ENCODE measurements around the gene SHLD3. TPM values are rescaled to one million over a fixed set of nuclear protein-coding genes. Genes with fewer than 3 reads are reported as not detected.
"Not testable (repeated sequence)": the region's sequence is repeated elsewhere in the genome, so short reads cannot be mapped to it uniquely, and the experiment has no call there.

Gene SHLD3
- total RNA-seq, 1 donor from 2014 or later: not detected

DNA sequence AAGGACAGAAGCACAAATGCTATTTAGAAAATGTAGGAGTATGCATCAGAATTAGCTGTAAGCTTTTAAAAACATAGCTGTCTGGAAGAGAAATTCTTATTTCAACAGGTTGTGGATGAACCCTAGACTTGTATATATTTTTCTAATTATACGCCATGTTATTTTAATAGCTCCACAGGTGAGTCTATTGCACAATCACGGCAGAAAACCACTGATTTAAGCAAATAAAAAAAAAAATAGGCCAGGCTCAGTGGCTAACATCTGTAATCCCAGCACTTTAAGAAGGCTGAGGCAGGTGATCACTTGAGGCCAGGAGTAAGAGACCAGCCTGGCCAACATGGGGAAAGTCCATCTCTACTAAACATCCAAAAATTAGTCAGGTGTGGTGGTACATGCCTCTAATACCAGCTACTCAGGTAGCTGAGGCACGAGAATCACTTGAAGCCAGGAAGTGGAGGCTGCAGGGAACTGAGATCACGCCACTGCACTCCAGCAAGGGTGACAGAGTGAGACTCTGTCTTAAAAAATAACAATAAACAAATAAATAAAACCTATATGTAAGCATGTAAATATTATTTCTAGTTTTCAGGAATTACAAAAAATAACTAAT is 12.4 kb upstream of the SHLD3 start:
- Histone ChIP-seq H3K4me1 (no peaks in the 10 kb centered on the region), H3K36me3 (peaks cover 43 to 72% of the 10 kb centered on the region in 2 donors), H3K27me3 (no peaks in the 10 kb centered on the region), H3K9me3 (no peaks in the 10 kb centered on the region), H3K27ac (no peak overlapping the region), H3K4me3 (no peak overlapping the region)
- intact Hi-C loops (cut with DNase I): no loop called here
- TF ChIP-seq, protein P1, sequence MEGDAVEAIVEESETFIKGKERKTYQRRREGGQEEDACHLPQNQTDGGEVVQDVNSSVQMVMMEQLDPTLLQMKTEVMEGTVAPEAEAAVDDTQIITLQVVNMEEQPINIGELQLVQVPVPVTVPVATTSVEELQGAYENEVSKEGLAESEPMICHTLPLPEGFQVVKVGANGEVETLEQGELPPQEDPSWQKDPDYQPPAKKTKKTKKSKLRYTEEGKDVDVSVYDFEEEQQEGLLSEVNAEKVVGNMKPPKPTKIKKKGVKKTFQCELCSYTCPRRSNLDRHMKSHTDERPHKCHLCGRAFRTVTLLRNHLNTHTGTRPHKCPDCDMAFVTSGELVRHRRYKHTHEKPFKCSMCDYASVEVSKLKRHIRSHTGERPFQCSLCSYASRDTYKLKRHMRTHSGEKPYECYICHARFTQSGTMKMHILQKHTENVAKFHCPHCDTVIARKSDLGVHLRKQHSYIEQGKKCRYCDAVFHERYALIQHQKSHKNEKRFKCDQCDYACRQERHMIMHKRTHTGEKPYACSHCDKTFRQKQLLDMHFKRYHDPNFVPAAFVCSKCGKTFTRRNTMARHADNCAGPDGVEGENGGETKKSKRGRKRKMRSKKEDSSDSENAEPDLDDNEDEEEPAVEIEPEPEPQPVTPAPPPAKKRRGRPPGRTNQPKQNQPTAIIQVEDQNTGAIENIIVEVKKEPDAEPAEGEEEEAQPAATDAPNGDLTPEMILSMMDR (IDR thresholded peaks at IDR 0.05): no peak
- no peak for DNase-seq (ENCODE audit: low spot score in 2 of 2)

DNA sequence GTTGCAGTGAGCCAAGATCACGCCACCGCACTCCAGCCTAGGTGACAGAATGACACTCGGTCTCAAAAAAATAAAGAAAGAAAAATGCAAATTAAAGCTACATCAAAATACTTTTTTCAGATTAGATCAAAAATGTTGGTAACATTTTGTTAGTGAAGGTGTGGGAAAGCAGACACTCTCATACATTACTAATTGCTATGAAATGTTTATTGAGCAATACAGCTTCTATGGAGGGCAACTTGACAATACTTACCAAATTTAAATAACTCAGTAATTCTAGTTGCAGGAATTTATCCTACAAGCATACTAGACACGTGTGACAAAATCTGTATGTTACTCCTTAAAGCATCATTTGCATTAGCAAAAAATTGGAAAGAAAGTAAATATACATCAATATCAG is 4.8 kb upstream of the SHLD3 start:
- DNase-seq (ENCODE audit: low spot score in 2 of 2): no peak
- Histone ChIP-seq H3K27ac (no peak overlapping the region), H3K27me3 (no peaks in the 10 kb centered on the region), H3K4me1 (peaks cover 0 to 13% of the 10 kb centered on the region in 2 donors), H3K36me3 (peaks cover 9 to 16% of the 10 kb centered on the region in 2 donors), H3K4me3 (no peak overlapping the region), H3K9me3 (no peaks in the 10 kb centered on the region)
- intact Hi-C loops (cut with DNase I): no loop called here
- TF ChIP-seq, protein P1 (IDR thresholded peaks at IDR 0.05): no peak

DNA sequence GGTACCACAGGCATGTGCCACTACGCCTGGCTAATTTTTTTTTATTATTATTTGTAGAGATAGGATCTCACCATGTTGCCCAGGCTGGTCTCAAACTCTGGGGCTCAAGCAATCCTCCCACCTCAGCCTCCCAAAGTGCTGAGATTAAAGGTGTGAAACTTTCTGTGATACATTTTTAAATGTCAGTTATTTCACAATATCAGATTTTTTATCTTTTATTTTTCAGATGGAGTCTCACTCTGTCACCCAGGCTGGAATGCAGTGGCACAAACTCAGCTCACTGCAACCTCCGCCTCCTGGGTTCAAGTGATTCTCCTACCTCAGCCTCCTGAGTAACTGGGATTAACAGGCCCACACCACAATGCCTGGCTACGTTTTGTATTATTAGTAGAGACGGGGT is 2.9 kb upstream of the SHLD3 start:
- intact Hi-C loops (cut with DNase I); H3K4me3 ChIP-seq; DNase-seq (ENCODE audit: low spot score in 2 of 2); H3K9me3 ChIP-seq; H3K27ac ChIP-seq; H3K27me3 ChIP-seq; H3K36me3 ChIP-seq: not testable (repeated sequence)
- H3K4me1 ChIP-seq: peaks cover 0 to 21% of the 10 kb centered on the region in 2 donors

DNA sequence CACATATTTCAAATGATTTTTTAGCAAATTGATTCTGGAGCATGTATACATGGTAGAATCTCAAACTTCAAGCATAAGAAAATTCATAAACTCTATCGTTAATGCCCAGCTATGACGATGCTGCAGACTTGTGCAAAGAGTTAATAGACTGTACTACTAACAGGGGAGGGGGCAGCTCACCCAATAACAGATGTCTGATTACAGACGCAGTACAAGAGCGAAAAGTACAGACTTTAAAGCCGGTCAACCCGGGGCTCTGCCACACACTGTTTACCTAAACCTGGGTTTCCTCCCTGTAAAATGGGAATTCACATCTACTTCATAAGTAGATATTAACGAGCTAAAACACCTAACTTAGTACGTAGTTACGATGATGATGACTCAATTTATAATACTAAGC is 1.3 kb upstream of the SHLD3 start:
- no peak for DNase-seq (ENCODE audit: low spot score in 2 of 2)
- H3K4me1 ChIP-seq: peaks cover 0 to 21% of the 10 kb centered on the region in 2 donors
- TF ChIP-seq, protein P1 (IDR thresholded peaks at IDR 0.05): no peak
- H3K9me3 ChIP-seq: no peaks in the 10 kb centered on the region
- H3K4me3 ChIP-seq: peak overlapping the region; percentile 85 to 86
- H3K27ac ChIP-seq: peak overlapping the region; percentile 80 to 83
- no peaks in the 10 kb centered on the region for H3K27me3 ChIP-seq
- no peaks in the 10 kb centered on the region for H3K36me3 ChIP-seq
- intact Hi-C loops (cut with DNase I): no loop called here

DNA sequence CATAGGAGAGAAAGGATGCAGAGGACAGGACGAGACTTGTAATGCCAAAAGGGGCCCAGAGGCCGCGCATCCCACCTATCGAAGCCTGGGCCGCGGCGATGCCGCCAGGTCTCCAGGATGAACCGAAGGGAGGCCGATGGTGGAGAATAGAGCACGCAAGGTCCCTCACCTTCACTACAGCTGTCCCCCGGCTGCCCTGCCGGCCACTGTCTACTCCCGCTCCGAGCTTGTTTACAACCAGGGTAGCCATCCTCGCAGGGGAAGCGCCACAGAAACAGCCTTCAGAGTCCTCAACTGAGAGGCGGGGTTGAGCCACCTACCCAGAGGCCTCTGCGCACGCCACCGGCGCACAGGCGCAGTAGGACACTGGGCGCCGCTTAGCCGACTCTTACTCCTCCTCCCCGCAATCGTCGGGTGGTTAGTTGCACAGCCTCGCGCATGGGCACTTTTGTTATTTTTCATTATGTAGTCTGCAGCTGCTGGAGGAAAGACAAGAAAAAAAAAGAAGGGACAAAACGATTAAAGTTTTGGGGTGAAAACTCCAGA is 729 bp upstream of the SHLD3 start, which contains the start of gene TRIM23:
Gene TRIM23 (minus strand): TSS at position 309 of the 546 bp plus-strand sequence. CDS start 59 bp downstream, at position 250.
- Histone ChIP-seq H3K9me3 (no peaks in the 10 kb centered on the region), H3K4me1 (peaks cover 0 to 21% of the 10 kb centered on the region in 2 donors), H3K4me3 (peak within 1 kb of the TSS; percentile 85 to 86), H3K27me3 (no peaks in the 10 kb centered on the region), H3K36me3 (no peaks in the 10 kb centered on the region), H3K27ac (peak within 1 kb of the TSS; percentile 80 to 83)
- DNase-seq (ENCODE audit: low spot score in 2 of 2): peak; percentile 80 to 95
- TF ChIP-seq, protein P1 (IDR thresholded peaks at IDR 0.05): no peak
- intact Hi-C loops (cut with DNase I): loop anchor here (2.0 kb wide), 3 partner anchors 61 to 521 kb away; partner anchors contain the start of genes CENPK, NLN, PPWD1 and SGTB

DNA sequence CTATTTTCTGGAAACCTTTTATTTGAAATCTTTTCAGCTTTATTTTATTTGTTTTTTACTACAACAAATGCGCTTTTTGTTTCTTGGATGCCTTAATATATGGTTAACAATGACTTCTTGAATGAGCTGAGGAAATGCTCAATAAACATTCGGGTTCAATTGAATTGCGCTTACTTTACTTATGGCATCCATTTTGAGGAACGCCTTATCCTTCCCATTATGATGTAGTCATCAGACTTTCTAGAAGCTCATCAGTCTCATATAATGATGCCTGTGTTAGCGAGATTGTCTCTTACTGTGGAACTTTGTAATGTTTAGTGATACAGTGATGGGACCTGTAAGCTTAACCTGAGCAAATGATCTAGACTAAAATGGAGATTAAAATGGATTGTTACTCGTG is 916 bp downstream of the SHLD3 start:
- H3K27ac ChIP-seq: no peak overlapping the region
- TF ChIP-seq, protein P1 (IDR thresholded peaks at IDR 0.05): no peak
- H3K4me1 ChIP-seq: peaks cover 0 to 21% of the 10 kb centered on the region in 2 donors
- peak overlapping the region; percentile 85 to 86 for H3K4me3 ChIP-seq
- intact Hi-C loops (cut with DNase I): loop anchor here (1.0 to 2.0 kb wide), 4 partner anchors 63 to 519 kb away; partner anchors contain the start of genes CENPK, NLN, PPWD1 and SGTB
- H3K27me3 ChIP-seq: no peaks in the 10 kb centered on the region
- no peak for DNase-seq (ENCODE audit: low spot score in 2 of 2)
- H3K36me3 ChIP-seq: peaks cover 0 to 8% of the 10 kb centered on the region in 2 donors
- no peaks in the 10 kb centered on the region for H3K9me3 ChIP-seq

Data from ascending aorta (tissue), 2 donors.